Measurements from ENCODE around the gene NDUFA7. TPM values are rescaled to one million over a fixed set of nuclear protein-coding genes. Genes with fewer than 3 reads are reported as not detected.
A peak's percentile ranks its signal among the peaks of the same experiment; 100 is the strongest.
"Not testable (repeated sequence)": the region's sequence is repeated elsewhere in the genome, so short reads cannot be mapped to it uniquely, and the experiment has no call there.

NDUFA7 gene
- total and polyA plus RNA-seq, 5 donors from 2014 or later, result 27.4 to 181 (median 146) TPM

- H3K9me3 ChIP-seq (ENCODE audit: control insufficient read depth in 2 of 2, low read length in 2 of 2); H3K36me3 Mint-ChIP-seq; H3K27ac ChIP-seq (ENCODE audit: insufficient read depth, low read length, poor library complexity, severe bottlenecking); H3K27me3 ChIP-seq (ENCODE audit: control insufficient read depth, insufficient read depth, low read length); H3K4me1 Mint-ChIP-seq; ATAC-seq (ENCODE audit: low read depth in 2 of 2); H3K4me3 ChIP-seq (ENCODE audit: low read depth, low read length); DNase-seq; H3K27me3 Mint-ChIP-seq; H3K9me3 Mint-ChIP-seq; H3K36me3 ChIP-seq (ENCODE audit: control insufficient read depth, insufficient read depth, low read length); H3K4me1 ChIP-seq (ENCODE audit: control insufficient read depth, insufficient read depth, low read length, poor library complexity, severe bottlenecking); H3K27ac Mint-ChIP-seq: not testable (repeated sequence)
- H3K4me3 Mint-ChIP-seq, result peak overlapping the region in 1 of 4 donors; percentile 12
Measured at GRCh38 chr19:8264248-8264647, 56.9 kb downstream of the NDUFA7 start.

- Mint-ChIP-seq H3K4me1 (peaks cover 0 to 3% (median 1%) of the 10 kb centered on the region in 4 donors), H3K27ac (no peak overlapping the region), H3K4me3 (no peak overlapping the region), H3K27me3 (no peaks in the 10 kb centered on the region), H3K9me3 (no peaks in the 10 kb centered on the region), H3K36me3 (peaks cover 13% of the 10 kb centered on the region)
- H3K4me3 ChIP-seq (ENCODE audit: low read depth, low read length), result no peak overlapping the region
- ATAC-seq (ENCODE audit: low read depth in 2 of 2) (no peak), DNase-seq (no peak)
- H3K27me3 ChIP-seq (ENCODE audit: control insufficient read depth, insufficient read depth, low read length), result no peaks in the 10 kb centered on the region
- no peak overlapping the region for H3K27ac ChIP-seq (ENCODE audit: insufficient read depth, low read length, poor library complexity, severe bottlenecking)
- no peaks in the 10 kb centered on the region for H3K9me3 ChIP-seq (ENCODE audit: control insufficient read depth in 2 of 2, low read length in 2 of 2)
- H3K36me3 ChIP-seq (ENCODE audit: control insufficient read depth, insufficient read depth, low read length), result peaks cover 4% of the 10 kb centered on the region
- no peaks in the 10 kb centered on the region for H3K4me1 ChIP-seq (ENCODE audit: control insufficient read depth, insufficient read depth, low read length, poor library complexity, severe bottlenecking)
Measured at GRCh38 chr19:8262431-8262830, 58.7 kb downstream of the NDUFA7 start.

GRCh38 chr19:8261881-8262280, 59.3 kb downstream of the NDUFA7 start:
- Histone ChIP-seq H3K9me3 (ENCODE audit: control insufficient read depth in 2 of 2, low read length in 2 of 2) (no peaks in the 10 kb centered on the region), H3K27ac (ENCODE audit: insufficient read depth, low read length, poor library complexity, severe bottlenecking) (no peak overlapping the region), H3K4me1 (ENCODE audit: control insufficient read depth, insufficient read depth, low read length, poor library complexity, severe bottlenecking) (peaks cover 3% of the 10 kb centered on the region), H3K27me3 (ENCODE audit: control insufficient read depth, insufficient read depth, low read length) (no peaks in the 10 kb centered on the region), H3K36me3 (ENCODE audit: control insufficient read depth, insufficient read depth, low read length) (peaks cover 5% of the 10 kb centered on the region), H3K4me3 (ENCODE audit: low read depth, low read length) (no peak overlapping the region)
- Mint-ChIP-seq H3K9me3 (no peaks in the 10 kb centered on the region), H3K4me1 (peaks cover 0 to 6% (median 3%) of the 10 kb centered on the region in 4 donors), H3K27ac (no peak overlapping the region), H3K36me3 (peaks cover 16% of the 10 kb centered on the region), H3K4me3 (no peak overlapping the region), H3K27me3 (no peaks in the 10 kb centered on the region)
- no peak for ATAC-seq (ENCODE audit: low read depth in 2 of 2)
- no peak for DNase-seq

- peaks cover 3% of the 10 kb centered on the region for H3K4me1 ChIP-seq (ENCODE audit: control insufficient read depth, insufficient read depth, low read length, poor library complexity, severe bottlenecking)
- no peak overlapping the region for H3K27ac Mint-ChIP-seq
- peaks cover 16% of the 10 kb centered on the region for H3K36me3 Mint-ChIP-seq
- ATAC-seq (ENCODE audit: low read depth in 2 of 2) (no peak), DNase-seq (no peak)
- no peaks in the 10 kb centered on the region for H3K27me3 Mint-ChIP-seq
- no peak overlapping the region for H3K27ac ChIP-seq (ENCODE audit: insufficient read depth, low read length, poor library complexity, severe bottlenecking)
- no peaks in the 10 kb centered on the region for H3K9me3 Mint-ChIP-seq
- no peak overlapping the region for H3K4me3 ChIP-seq (ENCODE audit: low read depth, low read length)
- H3K4me1 Mint-ChIP-seq, result peaks cover 0 to 6% (median 3%) of the 10 kb centered on the region in 4 donors
- no peak overlapping the region for H3K4me3 Mint-ChIP-seq
- H3K27me3 ChIP-seq (ENCODE audit: control insufficient read depth, insufficient read depth, low read length), result no peaks in the 10 kb centered on the region
- H3K36me3 ChIP-seq (ENCODE audit: control insufficient read depth, insufficient read depth, low read length), result peaks cover 10% of the 10 kb centered on the region
- H3K9me3 ChIP-seq (ENCODE audit: control insufficient read depth in 2 of 2, low read length in 2 of 2), result no peaks in the 10 kb centered on the region
Measured at GRCh38 chr19:8261347-8261746, 59.8 kb downstream of the NDUFA7 start.

Other genes starting within 250 kb of the NDUFA7 start
- gene FBN3, start 171.8 kb downstream of the NDUFA7 start, total RNA-seq, result 0.07 TPM
- gene FBN3, start 171.8 kb downstream of the NDUFA7 start, polyA plus RNA-seq, result not detected
- gene CERS4, start 112.0 kb downstream of the NDUFA7 start, total RNA-seq, result 20.2 TPM
- gene CERS4, start 112.0 kb downstream of the NDUFA7 start, polyA plus RNA-seq, result 10 to 100 TPM; 10.1 to 14.5 (median 12.2) TPM
- 27.0 TPM for gene CD320, start 13.0 kb downstream of the NDUFA7 start, total RNA-seq
- 10 to 100 TPM; 42.4 to 63.7 (median 60.0) TPM for gene CD320, start 13.0 kb downstream of the NDUFA7 start, polyA plus RNA-seq
- gene RPS28, start 121 bp upstream of the NDUFA7 start, total RNA-seq, result 2,201 TPM
- gene RPS28, start 121 bp upstream of the NDUFA7 start, polyA plus RNA-seq, result 1,000 to 10,000 TPM; 1,925 to 3,295 (median 2,756) TPM
- gene KANK3, start 21.9 kb upstream of the NDUFA7 start, total RNA-seq, result 4.4 TPM
- 1 to 10 TPM in 2 of 4 donors, under 1 TPM in 2; 0.40 to 2.1 (median 1.0) TPM for gene KANK3, start 21.9 kb upstream of the NDUFA7 start, polyA plus RNA-seq
- not detected for gene ANGPTL4, start 42.8 kb upstream of the NDUFA7 start, total RNA-seq
- gene ANGPTL4, start 42.8 kb upstream of the NDUFA7 start, polyA plus RNA-seq, result not detected
- 102 TPM for gene RAB11B, start 69.0 kb upstream of the NDUFA7 start, total RNA-seq
- 10 to 100 TPM; 50.2 to 62.0 (median 51.6) TPM for gene RAB11B, start 69.0 kb upstream of the NDUFA7 start, polyA plus RNA-seq
- 42.2 TPM for gene MARCHF2, start 91.9 kb upstream of the NDUFA7 start, total RNA-seq
- gene MARCHF2, start 91.9 kb upstream of the NDUFA7 start, polyA plus RNA-seq, result 10 to 100 TPM; 34.3 to 58.4 (median 52.9) TPM
- 263 TPM for gene HNRNPM, start 123.6 kb upstream of the NDUFA7 start, total RNA-seq
- gene HNRNPM, start 123.6 kb upstream of the NDUFA7 start, polyA plus RNA-seq, result 100 to 1,000 TPM; 161 to 221 (median 184) TPM
- gene PRAM1, start 181.3 kb upstream of the NDUFA7 start, total RNA-seq, result 3.7 TPM
- gene PRAM1, start 181.3 kb upstream of the NDUFA7 start, polyA plus RNA-seq, result under 1 TPM in 2 of 4 donors, not detected in 2; 0.06 to 0.21 TPM
- 35.1 TPM for gene ZNF414, start 192.8 kb upstream of the NDUFA7 start, total RNA-seq
- 10 to 100 TPM in 3 of 4 donors, 1 to 10 TPM in 1; 9.7 to 15.0 (median 12.6) TPM for gene ZNF414, start 192.8 kb upstream of the NDUFA7 start, polyA plus RNA-seq